GM19035 (cell line): ENCODE results near the gene NACC2.

Source experiments
- ATAC-seq: cut with Tn5 transposase; IDR thresholded peaks from one replicate; pipeline ENCODE4 v1.9.1; 2021; ENCODE audit not compliant: unreplicated experiment

The NACC2 gene

DNA sequence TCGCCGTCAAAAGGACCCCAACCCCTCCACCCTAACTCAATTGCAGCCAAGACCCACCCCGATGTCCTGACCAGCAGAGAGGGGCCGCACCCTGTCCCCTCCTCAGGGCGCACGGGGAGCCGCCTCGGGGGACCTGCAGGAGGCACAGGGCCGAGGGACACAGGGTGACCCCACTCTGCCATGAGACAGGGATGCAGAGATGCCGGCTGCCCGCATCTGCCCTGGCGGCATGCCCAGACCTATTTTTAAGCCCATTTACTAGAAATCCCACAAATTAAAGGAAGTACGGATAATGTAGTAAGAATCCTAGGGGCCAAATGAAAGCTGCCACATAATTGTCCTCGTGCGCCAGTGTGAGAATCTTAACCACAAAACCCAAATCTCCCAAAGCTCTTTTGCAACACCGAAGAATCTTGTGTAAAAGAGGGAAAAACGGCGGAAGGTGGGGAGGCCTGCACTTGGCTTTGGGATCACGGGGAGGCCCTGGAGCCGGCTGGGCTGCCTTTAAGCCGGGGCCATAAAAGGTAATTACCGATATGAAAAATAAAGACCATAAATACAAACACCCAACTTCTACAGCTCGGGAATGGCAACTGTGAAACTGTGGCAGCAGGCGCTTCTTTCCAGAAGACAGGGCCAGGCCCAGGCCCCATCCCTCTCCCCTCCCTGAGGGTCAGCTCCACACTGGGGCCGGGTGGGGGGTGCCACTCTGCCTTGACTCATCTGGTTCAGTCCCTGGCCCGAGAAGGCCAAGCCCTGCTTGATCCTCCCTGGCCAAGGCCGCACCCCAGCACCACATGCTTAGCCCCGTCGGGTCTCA, 35.0 kb downstream of the NACC2 start:
- no peak for ATAC-seq

DNA sequence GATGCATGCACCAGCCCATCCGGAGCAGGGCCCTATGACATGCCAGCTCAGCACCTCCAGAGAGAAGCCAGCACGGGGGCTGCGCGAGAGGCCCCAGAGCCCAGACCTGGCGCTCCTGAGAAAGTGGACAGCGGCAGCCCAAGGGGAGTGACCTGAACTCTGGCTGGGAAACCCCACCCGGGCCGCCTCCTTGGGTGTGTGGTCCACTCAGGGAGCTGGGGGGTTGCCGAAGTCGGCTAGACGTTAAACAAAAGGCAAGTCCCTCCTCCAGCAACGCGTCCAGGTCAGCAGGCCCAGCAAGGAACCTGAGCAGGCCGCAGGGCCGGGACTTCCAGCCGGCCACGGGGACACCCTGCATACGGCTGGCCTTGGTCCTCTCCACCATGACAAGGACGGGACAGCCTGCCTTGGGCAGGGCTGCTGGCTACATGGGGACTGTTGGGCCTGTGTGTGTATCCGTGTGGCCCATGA, 35.7 kb downstream of the NACC2 start:
- ATAC-seq: no peak

DNA sequence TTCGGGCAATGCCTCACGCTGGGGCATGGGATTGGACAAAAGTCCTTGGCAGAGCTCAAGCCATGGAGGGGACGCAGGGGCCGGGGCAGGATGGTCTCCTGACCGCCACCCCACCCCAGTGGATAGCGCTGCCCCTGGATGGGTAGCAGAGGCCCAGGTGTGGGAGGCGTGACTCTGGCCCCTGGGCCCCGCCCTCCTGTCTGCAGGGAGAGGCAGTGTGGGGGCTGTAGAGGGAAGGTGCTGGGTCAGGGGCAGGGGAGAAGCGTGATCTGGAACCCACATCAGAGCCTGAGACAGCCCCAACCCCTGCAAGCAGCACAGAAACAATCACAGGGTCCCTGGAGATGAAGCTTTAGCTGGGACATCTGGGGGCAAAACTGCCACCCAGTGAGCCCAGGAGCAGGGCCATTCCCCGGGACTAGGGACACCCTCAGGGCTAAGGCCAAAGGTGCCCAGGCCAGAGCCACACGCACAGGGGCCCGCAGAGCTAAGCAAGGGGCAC, 36.2 kb downstream of the NACC2 start:
- no peak for ATAC-seq

GRCh38 chr9:136058084-136058483, 37.0 kb downstream of the NACC2 start:
- no peak for ATAC-seq

DNA sequence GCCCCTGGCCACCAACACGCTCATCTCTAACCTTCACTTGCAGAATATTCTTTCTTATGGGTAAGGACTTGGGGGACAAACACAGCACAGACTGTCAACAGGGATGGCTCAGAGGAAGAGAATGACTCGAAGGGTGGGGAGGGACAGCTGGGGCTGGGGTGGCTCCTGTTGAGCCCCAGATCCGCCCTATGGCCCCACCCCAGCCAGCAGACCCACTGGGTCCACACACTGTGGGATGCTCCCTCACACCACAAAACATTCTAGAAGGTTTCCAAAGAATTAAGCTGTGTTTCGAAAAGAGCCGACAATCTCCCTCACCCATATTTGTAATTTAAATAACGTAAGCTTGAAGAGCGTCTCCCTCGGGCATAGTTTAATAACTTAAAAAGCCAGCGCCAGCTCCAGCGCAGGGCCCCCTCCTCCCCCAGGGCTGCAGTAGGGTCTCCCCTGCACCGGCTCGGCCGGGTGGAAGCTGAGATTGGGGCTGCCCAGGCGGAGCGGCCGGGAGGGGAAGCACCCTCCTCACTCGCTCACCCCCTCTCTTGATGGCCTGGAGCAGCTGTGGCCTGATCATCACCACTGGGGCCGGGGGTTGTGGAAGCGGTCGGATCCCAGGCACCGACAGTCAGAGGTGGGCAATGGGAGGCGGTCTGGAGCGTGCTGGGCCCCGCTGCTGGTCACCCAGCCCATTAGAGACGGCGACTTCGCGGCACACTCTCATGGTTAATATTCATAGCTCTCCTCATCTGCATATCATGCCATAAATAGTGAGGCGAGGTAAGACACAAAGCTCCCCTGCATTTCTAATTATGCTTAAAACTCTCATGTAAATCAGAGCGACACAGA, 37.6 kb downstream of the NACC2 start:
- ATAC-seq: no peak

- ATAC-seq: no peak
These were observed 38.4 kb downstream of the NACC2 start for GRCh38 chr9:136056546-136057235.

GRCh38 chr9:136055715-136056545, 39.2 kb downstream of the NACC2 start:
- ATAC-seq: no peak

GRCh38 chr9:136054798-136055714, 40.0 kb downstream of the NACC2 start:
- no peak for ATAC-seq

- ATAC-seq: no peak
These were observed 40.9 kb downstream of the NACC2 start for GRCh38 chr9:136054146-136054545.

DNA sequence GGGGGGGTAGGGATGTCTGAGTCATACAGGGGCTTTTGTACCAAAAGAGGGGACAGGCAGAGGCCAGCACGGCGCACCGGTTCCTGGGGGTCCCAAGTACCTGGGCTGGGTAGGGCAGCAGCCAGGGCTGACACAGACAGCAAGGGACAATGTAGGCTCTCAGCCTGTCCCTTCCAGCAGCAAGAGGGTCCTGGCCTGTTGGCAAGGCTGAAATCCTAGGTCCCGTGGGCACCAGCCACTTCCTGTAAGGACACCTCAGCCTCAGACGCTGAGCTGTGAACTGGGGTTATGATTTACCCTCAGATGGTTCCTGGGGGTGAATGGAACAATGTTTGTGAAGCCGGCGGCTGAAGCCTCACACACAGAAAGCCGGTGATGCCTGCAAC, 41.3 kb downstream of the NACC2 start:
- ATAC-seq: no peak

- ATAC-seq: no peak
These were observed 41.9 kb downstream of the NACC2 start for GRCh38 chr9:136052991-136053756.

GRCh38 chr9:136052472-136052880, 42.6 kb downstream of the NACC2 start:
- ATAC-seq: no peak

DNA sequence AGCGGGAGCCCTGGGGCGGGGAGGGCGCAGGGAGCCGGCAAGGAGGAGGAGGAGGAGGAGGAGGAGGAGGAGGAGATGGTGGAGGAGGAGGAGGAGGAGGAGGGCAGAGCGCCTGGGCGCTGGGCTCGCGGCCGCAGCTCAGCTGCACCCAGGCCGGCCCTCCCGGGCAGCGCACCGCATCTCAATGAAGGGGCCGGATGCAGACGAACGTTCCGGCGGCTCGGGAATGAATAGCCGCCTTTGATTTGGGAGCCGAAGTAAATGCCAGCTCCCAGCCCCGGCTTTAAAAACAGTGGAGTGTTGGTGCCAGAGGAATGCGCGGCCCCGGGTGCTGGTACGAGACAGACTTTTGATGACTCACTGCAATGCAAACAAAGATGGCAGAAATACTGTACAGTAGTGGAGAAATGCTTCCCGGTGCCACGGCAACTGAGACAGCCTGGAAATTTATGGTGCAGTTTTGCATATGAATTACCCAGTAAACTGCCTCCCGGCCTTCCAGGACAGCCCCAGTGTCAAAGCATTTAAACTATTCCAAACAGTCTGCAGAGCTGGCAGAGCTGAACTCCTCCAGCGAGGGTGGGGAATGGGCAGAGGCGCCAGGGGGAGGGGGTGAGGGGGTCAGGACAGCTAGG, 43.1 kb downstream of the NACC2 start:
- no peak for ATAC-seq

GRCh38 chr9:136051453-136051836, 43.6 kb downstream of the NACC2 start:
- no peak for ATAC-seq

DNA sequence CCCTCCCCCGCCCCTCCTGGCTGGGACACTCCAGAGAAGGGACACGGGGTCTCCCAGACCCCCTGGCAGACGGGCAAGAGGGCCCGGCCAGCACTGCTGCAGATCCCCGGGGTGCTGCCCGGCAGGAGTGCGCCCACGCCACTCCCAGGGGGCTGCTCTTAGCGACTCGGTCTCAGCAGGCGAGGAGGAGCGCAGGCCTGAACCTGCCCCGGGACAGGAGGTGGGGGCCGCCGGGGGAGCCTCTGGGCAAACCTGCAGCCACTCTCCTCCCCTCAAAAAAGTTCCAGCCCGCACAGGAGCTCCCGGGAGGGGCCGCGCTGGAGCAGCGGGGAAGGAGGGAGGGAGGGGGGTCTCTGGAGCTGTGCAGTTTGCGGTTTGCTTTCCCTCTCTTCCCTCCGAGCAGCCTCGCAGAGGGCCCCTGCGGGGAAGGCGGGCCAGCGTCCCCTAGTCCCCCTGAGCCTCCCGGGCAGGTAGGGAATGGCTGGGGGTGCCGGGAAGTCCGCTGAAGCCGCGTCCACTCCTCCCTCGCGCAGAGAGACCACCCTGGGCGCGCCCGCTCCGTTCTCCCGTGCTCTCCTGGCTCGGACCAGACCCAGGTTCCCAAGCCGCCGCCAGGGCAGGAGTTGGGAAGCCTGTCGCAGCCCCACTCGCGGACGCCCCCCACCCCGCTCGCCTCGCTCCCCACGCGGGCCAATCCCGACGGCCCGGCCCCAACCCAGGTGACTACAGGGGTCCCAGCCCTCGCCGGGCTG, 44.2 kb downstream of the NACC2 start:
- ATAC-seq: no peak

- ATAC-seq: no peak
These were observed 44.8 kb downstream of the NACC2 start for GRCh38 chr9:136050266-136050700.

DNA sequence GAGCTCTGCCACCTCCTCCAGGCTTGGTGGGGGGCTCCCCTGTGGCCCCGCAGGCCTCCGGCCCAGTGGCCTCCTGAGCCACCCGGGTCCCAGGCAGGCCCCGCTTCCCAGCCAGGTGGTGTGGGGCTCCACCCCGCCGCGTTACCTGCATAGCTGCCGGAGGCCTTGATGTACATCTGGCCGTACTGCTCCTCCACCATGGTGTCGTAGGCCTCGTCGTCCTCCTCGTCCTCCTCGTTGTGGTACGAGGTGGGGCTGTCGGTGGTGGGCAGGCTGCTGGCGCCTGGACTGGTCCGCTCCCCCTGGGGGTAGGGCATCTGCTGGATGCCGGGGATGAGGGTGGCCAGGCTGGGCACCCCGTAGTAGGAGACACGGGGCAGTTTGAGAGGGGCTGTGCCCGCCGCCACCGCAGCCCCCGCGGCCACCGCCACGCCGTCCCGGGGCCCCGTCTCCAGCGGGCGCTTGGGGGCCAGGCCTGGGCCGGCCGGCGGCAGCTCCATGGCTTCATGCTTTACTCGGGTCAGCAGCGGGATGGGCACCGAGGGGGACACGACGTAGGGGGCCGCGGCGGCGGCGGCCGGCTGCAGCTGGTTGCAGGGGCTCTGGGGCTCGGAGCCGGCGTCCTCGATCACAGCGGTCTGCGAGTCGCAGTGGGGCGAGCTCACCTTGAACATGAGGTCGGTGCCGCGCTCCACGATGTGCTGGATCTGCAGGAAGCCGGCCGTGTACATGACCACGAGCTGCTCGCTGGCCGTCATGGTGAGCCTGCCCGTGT, 45.4 kb downstream of the NACC2 start:
- ATAC-seq: no peak
